Muscle of back (tissue), 11 donors: ENCODE measurements around the gene DUOXA1. TPM values are rescaled to one million over a fixed set of nuclear protein-coding genes. Genes with fewer than 3 reads are reported as not detected.
"Not testable (repeated sequence)": the region's sequence is repeated elsewhere in the genome, so short reads cannot be mapped to it uniquely, and the experiment has no call there.

ENCODE experiments used
- DNase-seq, 3 donors: peaks; one replicate each; pipeline versions ENCODE4 v3.0.0 to v3.0.0-alpha.2; 2013
- polyA plus RNA-seq, 10 donors: library from polyadenylated mRNA; unstranded; fragments of 120-200 nt; gene quantifications; one replicate each; pipeline ENCODE4 v1.2.1, GENCODE V29; 2013; ENCODE audit not compliant: insufficient read length in 10 of 10

Gene DUOXA1
- polyA plus RNA-seq, 10 donors, result 0.12 to 3.5 (median 1.6) TPM; not detected in 6

GRCh38 chr15:45151998-45152828 lies 22.5 kb upstream of the DUOXA1 start:
- DNase-seq, result no peak

GRCh38 chr15:45150997-45151396 lies 21.3 kb upstream of the DUOXA1 start:
- no peak for DNase-seq

- DNase-seq, result no peak
Observed at GRCh38 chr15:45150481-45150880, 20.8 kb upstream of the DUOXA1 start.

- DNase-seq, result no peak
Observed at GRCh38 chr15:45149060-45149459, 19.4 kb upstream of the DUOXA1 start.

GRCh38 chr15:45148076-45149059 lies 18.7 kb upstream of the DUOXA1 start:
- DNase-seq, result no peak

- DNase-seq, result no peak
Observed at GRCh38 chr15:45147606-45148005, 17.9 kb upstream of the DUOXA1 start.

GRCh38 chr15:45146405-45146804 lies 16.7 kb upstream of the DUOXA1 start:
- DNase-seq, result no peak

- DNase-seq, result no peak
Observed at GRCh38 chr15:45144775-45145174, 15.1 kb upstream of the DUOXA1 start.

GRCh38 chr15:45143946-45144345 lies 14.3 kb upstream of the DUOXA1 start:
- DNase-seq, result no peak

GRCh38 chr15:45143056-45143455 lies 13.4 kb upstream of the DUOXA1 start:
- DNase-seq, result no peak

- no peak for DNase-seq
Observed at GRCh38 chr15:45141386-45141785, 11.7 kb upstream of the DUOXA1 start.

- DNase-seq, result no peak
Observed at GRCh38 chr15:45140557-45141250, 11.0 kb upstream of the DUOXA1 start.

GRCh38 chr15:45139770-45140169 lies 10.1 kb upstream of the DUOXA1 start:
- no peak for DNase-seq

GRCh38 chr15:45138814-45139765 lies 9.4 kb upstream of the DUOXA1 start:
- no peak for DNase-seq

GRCh38 chr15:45137703-45138102 lies 8.0 kb upstream of the DUOXA1 start:
- DNase-seq, result no peak

GRCh38 chr15:45136378-45136764 lies 6.7 kb upstream of the DUOXA1 start:
- no peak for DNase-seq

- DNase-seq, result not testable (repeated sequence)
Observed at GRCh38 chr15:45135705-45136377, 6.2 kb upstream of the DUOXA1 start.

GRCh38 chr15:45134682-45135604 lies 5.3 kb upstream of the DUOXA1 start:
- no peak for DNase-seq

- no peak for DNase-seq
Observed at GRCh38 chr15:45134046-45134445, 4.4 kb upstream of the DUOXA1 start.
